ENCODE data around the gene LCMT2.

LCMT2 gene, protein sequence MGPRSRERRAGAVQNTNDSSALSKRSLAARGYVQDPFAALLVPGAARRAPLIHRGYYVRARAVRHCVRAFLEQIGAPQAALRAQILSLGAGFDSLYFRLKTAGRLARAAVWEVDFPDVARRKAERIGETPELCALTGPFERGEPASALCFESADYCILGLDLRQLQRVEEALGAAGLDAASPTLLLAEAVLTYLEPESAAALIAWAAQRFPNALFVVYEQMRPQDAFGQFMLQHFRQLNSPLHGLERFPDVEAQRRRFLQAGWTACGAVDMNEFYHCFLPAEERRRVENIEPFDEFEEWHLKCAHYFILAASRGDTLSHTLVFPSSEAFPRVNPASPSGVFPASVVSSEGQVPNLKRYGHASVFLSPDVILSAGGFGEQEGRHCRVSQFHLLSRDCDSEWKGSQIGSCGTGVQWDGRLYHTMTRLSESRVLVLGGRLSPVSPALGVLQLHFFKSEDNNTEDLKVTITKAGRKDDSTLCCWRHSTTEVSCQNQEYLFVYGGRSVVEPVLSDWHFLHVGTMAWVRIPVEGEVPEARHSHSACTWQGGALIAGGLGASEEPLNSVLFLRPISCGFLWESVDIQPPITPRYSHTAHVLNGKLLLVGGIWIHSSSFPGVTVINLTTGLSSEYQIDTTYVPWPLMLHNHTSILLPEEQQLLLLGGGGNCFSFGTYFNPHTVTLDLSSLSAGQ

DNA sequence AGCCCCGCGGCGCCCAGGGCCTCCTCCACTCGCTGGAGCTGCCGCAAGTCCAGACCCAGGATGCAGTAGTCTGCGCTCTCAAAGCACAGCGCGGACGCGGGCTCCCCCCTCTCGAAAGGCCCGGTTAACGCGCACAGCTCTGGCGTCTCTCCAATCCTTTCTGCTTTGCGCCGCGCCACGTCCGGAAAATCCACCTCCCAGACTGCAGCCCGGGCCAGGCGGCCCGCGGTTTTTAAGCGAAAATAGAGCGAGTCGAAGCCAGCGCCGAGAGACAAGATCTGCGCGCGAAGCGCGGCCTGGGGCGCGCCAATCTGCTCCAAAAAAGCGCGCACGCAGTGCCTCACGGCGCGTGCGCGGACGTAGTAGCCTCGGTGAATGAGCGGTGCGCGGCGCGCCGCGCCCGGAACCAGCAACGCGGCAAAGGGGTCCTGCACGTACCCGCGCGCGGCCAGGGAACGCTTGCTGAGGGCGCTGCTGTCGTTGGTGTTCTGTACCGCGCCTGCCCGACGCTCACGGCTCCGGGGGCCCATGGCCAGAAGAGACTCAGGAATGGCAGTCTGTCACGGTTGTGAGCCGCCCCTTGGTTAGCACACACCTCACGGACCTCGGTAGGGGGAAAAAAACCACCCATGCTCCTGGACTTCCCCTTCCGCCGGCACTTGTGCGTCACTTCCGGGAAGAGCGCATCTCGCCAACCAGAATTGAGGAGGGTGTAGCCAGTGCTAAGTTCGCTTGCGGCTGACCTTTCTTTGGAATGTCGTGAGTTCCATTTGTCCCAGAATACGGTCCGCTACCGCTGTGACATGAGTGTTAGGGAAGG, at the start of gene LCMT2:
TSS of gene LCMT2 (minus strand) at position 614 of the 820 bp plus-strand sequence. CDS start at position 530, 84 bp downstream.
- DNase-seq (ENCODE audit: low read depth in 2 of 2), result peak; percentile 81 to 82

DNA sequence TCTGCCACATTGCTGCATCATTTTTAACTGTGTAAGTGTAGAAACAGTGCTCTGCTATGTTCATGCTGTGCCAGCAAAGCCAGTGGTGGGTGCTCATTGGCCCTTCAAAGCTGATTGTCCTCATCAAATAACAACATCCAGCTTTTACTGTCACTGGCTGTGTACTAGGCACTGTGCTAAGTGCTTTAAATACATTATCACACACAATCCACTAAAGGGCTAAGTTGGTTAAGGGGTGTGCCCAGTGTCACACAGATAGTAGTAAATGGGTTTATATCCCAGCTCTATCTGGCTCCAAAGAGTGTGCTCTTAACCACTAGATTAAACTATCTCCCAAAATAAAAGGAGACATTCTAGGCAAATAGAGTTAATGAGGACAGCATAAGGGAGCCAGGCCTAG, 48.2 kb upstream of the LCMT2 start:
- DNase-seq (ENCODE audit: low read depth in 2 of 2), result no peak

DNA sequence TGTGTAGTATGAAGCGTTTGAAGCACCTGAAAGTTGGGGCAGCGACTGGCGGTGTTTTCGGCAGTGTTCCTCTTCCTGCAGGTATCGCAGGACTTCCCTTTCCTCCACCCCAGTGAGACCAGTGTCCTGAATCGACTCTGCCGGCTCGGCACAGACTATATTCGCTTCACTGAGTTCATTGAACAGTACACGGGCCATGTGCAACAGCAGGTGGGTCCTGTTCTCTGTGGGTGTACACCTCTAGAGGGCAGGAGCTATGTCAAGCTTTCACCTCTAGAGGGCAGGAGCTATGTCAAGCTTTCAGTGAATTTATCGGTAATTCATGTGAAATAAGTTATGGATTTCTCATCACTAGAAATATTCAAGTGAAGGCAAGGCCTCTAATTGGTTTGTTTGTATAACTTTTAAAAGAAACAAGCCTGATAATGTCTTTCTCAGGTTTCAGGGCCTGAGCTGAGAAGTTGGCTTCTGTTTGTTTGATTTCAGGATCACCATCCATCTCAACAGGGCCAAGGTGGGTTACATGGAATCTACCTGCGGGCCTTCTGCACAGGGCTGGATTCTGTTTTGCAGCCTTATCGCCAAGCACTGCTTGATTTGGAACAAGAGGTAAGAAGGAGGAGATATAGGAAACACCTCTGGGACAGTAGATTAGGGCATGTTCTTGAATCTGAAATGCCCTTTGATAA, 45.8 kb upstream of the LCMT2 start:
- no peak for DNase-seq (ENCODE audit: low read depth in 2 of 2)

DNA sequence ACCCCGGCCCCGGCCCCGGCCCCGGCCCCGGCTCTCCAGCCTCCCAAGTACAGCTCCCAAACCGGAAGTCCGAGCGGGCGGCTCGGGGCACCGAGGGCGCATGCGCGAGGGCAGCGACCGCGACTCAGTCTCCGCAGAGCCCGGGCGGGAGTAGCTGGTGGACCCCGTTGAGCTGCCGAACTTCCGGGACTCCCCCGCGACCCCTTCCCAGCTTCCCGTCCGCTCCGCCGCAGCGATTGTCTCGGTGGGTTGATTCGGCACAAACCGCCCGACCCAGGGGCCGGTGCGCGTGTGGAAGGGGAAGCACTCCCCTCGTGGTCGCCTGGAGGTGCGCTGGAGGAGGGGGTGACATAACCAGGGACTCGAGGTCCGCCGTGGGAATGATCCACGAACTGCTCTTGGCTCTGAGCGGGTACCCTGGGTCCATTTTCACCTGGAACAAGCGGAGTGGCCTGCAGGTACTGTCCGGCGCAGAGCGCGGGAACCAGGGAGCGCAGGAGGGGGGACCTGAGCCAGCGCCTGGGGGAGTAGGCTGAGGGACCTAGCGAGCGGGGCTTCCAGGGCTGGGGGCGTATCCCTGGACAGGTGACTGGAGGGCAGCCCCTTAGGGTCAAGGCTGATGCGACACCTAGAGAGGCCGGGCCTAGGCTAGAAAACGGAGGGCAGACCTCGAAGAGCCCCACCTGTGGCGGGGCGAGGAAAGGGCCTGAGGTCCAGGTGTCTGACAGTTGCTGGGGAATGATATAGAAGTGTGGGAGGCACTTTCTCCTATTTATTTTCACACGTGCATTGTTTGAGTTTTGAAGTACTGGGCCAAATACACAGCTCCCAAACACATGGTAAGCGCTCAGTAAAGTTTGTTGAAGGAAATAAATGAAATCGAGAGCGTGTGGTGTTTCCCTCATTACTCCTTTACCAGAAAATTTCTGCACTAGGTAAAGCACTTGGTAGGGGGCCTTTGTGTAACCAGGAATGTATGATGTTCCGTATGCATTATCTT, 40.9 kb upstream of the LCMT2 start, which contains the start of the genes TUBGCP4 and ZSCAN29:
TSS of gene TUBGCP4 (plus strand) at position 127 of the 1,000 bp plus-strand sequence. CDS start at position 381, 254 bp downstream.
TSS of gene ZSCAN29 (minus strand) at position 69 of the 1,000 bp plus-strand sequence. CDS start 1,130 bp downstream, outside the sequence.
- peak; percentile 56 to 59 for DNase-seq (ENCODE audit: low read depth in 2 of 2)

DNA sequence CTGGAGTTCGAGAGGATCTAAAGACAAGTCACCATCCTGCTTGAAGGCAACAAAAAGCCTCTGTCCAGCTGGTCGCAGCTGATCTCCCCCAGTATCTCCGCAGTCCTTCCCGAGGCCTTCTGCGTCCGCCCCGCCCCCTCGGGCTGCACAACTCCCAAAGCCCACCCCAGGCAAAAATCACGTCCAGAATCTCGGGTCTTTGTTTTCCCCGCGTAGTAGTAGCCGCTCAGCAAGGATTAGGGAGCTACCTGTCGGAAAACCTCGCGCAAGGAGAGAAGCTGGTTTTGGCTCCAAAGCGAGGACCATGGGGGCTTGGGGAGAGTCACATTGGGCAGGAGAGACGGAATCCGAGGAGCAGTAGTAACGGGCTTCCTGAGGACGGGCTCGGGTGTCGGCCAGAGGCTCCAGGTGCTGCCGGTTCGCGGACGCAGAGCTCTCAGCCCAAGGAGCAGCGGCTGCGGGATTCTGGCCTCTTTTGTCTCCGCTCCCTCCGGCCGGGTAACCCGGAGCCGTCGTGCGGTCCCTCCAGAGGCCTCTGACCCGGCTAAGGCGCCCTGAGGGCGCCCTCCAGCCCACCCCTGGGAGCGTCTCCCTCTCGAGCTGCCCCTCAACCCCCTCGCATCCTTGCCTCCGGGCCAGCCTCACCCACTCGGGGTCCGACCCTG, 40.1 kb upstream of the LCMT2 start:
- no peak for DNase-seq (ENCODE audit: low read depth in 2 of 2)

DNA sequence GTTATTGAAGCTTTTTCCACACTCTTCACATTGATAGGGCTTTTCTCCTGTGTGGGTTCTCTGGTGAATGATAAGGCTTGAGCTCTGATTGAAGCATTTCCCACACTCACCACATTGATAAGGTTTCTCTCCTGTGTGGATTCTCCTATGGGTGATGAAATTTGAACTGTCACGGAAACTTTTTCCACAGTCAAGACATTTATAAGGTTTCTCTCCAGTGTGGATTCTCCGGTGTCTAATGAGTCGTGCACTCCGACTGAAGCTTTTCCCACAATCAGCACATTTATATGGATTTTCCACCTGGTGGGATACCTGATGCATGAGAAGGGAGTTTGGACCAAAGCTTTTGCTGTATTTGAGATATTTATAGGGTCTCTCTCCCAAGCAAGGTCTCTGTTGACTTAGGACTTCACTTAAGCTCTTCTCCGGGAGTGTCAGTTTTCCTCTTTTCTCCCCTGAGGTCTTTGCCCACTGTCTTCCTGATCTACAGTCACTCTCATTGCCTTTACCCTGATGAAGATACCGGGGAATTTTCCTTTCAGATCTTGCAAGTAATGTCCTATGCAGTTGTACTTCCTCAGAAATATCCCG, 31.0 kb upstream of the LCMT2 start:
- no peak for DNase-seq (ENCODE audit: low read depth in 2 of 2)

DNA sequence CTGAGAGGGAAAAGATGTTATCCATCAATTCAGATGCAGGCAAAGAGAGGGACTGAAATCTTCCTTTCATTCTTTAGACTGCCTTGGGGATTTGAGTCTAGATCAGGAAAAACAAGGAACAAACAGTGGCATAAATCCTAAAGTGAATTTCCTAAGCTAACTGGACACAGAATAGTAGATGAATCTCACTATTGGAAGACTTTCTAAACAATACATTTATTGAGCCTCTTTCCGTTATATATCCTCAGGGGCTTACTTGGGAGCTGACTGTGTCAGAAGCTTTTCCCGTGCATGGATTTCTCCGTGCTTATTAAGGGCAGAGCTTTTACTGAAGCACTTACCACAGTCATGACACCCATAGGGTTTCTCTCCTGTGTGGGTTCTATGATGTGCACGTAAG, 30.4 kb upstream of the LCMT2 start:
- no peak for DNase-seq (ENCODE audit: low read depth in 2 of 2)

DNA sequence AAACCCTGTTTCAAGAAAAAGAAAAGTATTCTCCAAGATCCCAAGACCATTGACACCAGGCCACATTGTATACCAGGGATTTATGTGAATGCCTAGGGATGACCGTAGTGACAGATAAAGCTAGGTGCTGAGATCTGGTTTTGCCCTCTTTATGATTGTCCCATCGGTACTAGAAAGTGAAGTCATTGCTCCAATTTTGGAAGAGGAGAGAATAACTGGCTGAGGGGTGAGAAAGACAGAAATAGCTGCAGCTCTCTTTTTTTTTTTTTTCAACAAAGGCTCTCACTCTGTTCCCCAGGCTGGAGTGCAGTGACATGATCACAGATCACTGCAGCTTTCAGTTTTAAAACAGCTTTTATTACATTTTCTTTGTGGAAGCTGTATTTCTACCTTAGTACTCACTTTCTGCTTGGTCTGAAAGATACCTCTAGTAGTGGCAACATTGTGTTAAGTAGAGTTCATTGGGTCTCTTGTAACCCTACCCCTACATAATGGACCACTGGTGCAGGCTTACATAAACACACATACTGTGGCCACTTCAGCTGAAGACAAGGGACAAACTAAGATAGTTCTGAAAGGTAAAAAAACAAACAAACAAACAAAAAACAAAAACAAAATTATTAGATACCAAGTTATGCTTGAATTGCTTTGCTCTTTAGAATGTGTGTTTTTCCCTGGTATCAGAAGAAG, 22.5 kb upstream of the LCMT2 start:
- no peak for DNase-seq (ENCODE audit: low read depth in 2 of 2)

DNA sequence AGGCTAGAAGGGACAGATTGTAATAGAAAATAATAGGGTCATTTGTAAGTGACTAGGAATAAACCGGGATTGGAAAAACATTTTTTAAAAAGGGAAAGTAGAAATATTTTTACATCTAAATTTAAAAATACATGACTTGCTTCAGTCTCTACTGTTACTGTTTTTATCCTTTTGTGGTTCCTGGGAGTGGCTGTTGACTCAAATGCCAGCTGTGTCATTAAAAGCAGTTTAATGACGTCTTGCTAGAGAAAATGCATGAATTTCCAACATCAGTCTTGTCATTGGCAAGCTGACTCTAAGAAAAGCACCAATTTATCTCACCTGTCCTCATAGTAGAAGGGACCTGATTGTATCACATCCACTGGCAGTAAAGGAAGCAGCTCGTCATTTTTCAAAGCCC, 16.7 kb upstream of the LCMT2 start:
- no peak for DNase-seq (ENCODE audit: low read depth in 2 of 2)

DNA sequence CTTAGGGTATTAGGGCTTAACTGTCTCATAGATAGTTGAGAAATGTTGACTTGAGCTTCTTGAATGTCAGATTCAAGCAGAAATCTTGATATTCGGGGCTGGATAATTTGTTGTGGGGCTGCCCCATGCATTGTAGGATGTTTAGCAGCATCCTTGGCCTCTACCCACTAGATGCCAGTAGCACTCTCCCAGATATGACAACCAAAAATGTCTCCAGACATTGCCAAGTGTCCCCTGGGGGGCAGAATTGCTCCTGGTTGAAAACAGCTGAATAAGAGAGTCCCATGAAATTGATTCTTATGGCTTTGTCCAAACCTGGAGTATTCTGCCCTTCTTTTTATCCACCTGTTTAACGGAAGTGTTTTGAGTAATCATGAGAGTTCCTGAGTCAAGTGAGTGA, 15.9 kb upstream of the LCMT2 start:
- no peak for DNase-seq (ENCODE audit: low read depth in 2 of 2)

DNA sequence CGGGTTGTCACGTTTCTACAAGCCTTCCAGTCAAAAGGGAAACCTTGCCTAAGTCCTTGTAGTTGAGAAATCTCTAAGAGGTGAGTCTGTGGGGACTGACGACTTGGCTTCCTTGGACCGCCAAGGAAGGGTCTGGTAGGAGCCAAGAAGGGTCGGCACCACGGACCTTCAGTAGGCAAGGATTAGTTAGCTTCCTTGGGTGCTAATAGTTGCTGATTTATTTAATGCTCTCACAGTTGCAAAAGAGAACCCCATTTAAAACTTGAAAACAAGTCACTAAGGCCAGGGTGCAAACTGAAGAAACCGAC, 361 bp upstream of the LCMT2 start:
- DNase-seq (ENCODE audit: low read depth in 2 of 2), result no peak

DNA sequence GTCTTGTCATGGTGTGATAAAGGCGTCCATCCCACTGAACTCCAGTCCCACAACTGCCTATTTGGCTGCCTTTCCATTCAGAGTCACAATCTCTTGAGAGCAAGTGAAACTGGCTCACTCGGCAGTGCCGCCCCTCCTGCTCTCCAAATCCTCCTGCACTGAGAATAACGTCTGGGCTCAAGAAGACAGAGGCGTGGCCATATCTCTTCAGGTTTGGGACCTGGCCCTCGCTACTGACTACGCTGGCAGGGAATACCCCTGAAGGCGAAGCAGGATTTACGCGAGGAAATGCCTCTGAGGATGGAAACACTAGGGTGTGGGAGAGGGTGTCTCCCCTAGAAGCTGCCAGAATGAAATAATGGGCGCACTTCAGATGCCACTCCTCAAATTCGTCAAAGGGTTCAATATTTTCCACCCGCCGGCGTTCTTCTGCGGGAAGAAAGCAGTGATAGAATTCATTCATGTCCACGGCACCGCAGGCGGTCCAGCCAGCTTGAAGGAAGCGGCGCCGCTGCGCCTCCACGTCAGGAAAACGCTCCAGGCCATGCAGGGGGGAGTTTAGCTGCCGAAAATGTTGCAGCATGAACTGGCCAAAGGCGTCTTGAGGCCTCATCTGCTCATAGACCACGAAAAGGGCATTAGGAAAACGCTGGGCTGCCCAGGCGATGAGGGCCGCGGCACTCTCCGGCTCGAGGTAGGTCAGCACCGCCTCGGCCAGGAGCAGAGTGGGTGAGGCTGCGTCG, 985 bp downstream of the LCMT2 start:
- DNase-seq (ENCODE audit: low read depth in 2 of 2), result peak in 1 of 2 donors; percentile 0

DNA sequence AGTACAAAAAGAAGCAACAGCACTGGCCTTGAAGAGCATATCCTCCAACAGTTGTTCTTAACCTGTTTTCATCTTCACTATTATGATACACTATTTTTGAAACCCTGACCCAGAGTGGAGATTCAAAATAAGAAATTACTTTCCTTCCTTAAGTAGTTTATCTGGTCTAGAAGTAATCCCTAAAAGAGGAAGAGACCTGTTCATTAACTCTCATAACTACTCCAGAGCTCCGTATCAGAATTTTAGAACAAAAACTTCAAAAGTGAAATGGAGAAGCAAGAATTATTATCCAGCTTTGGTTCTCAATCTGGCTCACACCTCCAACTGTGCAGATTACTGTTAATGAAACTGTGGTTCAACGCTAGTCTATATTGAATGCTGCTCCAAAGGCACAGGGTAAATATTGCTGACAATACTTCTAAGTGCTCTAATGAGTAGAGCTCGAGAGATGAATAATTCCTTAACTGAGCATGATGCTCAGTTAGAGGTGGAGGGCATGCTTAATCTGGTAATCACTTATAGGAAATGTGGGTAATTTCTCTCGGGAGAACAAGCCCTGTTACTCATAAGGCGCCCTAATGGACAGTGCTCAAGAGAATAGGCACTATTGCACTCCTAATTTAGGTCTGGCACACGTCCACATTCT, 5.2 kb downstream of the LCMT2 start:
- DNase-seq (ENCODE audit: low read depth in 2 of 2), result no peak

DNA sequence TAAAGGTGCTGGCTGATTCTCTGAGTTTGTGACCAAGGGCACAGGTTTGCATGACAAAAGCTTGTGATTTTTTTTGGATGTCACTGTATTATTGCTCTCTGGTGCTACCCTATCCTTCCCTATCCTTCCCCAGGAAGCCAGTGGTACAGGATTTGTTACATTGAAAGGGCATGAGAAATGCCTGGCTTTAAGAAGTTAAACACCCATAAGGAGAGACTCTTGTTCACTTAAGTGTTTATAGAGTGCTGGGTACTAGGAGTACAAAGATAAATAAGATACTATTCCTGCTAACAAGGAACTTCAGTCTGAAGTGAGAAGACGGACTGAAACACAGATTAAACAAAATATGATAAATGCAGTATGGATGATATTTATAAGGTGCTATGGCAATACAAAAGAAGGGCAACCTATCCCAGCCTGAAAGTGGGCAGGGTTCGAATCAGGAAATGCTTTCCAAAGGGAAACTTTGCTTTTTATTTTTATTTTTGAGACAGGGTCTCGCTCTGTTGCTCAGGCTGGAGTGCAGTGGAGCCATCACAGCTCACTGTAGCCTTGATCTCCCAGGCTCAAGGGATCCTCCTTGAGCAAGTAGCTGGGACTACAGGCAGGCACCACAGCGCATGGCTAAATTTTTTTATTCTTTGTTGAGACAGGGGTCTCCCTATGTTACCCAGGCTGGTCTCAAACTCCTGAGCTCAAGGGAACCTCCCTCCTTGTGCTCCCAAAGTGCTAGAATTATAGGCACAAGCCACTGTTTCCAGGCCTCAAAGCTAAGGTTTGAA, 11.2 kb downstream of the LCMT2 start:
- DNase-seq (ENCODE audit: low read depth in 2 of 2), result no peak

DNA sequence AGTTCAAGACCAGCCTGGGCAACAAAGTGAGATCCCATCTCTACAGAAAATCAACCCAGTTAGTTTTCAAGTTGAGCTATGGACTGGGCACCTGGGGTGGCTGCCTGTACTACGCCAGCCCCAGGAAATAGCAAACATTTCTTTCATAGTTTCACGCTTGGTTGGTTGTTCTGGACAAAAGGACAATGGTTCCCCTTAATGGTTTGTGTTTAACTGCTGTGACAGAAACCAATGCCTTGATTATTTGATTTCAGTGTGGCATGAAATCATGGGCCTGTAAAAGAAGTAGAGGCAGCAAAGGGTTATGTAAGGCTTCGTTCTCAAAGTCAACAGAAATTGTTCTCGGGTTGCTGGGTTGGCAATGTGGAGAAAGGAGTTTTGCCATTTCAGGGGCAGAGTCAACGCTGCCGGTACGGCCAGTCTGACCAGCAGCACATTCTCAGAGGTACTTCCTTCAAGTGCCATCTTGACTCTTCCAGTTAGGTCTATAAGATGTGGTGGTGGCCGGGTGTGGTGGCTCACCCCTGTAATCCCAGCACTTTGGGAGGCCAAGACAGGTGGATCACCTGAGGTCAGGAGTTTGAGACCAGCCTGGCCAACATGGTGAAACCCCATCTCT, 12.7 kb downstream of the LCMT2 start:
- no peak for DNase-seq (ENCODE audit: low read depth in 2 of 2)

DNA sequence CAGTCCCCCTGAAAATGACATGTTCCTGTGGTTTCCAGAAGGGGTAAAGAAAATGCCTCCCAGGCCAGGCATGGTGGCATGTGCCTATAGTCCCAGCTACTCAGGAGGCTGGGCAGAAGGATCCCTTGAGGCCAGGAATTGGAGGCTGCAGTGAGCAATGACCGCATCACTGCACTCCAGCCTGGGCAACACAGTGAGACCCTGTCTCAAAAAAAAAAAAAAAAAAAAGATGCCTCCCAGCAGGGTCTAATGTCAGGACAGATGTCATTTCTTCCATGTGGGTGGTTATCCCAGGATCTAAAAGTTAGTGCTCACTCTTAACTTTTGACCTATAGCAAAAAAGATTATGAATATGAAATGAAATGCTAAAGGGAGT, 13.4 kb downstream of the LCMT2 start:
- no peak for DNase-seq (ENCODE audit: low read depth in 2 of 2)
